ENCODE data around the gene ASIC3.

Gene ASIC3

GRCh38 chr7:151099486-151100211 is 51.3 kb downstream of the ASIC3 start:
- Histone ChIP-seq H3K4me1 (ENCODE audit: control insufficient read depth, insufficient read depth, low read length) (peaks cover 21% of the 10 kb centered on the region), H3K27ac (ENCODE audit: low read length) (no peak overlapping the region), H3K9ac (ENCODE audit: low read length in 2 of 2) (no peak overlapping the region)

DNA sequence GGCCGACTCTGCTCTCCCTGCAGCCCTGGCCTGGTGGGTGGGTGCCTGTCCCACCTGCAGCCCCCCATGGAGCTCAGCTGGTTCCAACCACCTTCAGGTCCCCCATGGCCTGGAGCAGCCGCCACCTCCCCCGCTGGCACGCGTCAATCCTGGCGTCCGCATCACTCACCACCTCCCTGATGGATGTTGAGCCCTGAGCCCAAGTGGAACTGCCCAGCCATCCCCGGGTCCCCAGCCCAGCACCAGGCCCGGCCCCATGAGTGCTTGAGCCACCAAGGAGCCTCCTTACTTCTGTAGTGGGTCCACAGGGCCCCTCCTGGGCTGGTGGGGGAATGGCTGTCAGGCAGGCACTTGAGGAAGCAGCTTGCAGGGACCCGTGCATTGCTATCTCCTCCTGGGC is 52.6 kb downstream of the ASIC3 start:
- Histone ChIP-seq H3K4me1 (ENCODE audit: control insufficient read depth, insufficient read depth, low read length) (peaks cover 16% of the 10 kb centered on the region), H3K4me3 (ENCODE audit: low read length in 2 of 2) (no peak overlapping the region), H3K36me3 (ENCODE audit: control insufficient read depth in 2 of 2, insufficient read depth in 2 of 2, low read length in 2 of 2) (no peaks in the 10 kb centered on the region), H3K27me3 (ENCODE audit: control insufficient read depth in 1 of 2, insufficient read depth in 2 of 2, low read length in 2 of 2) (no peaks in the 10 kb centered on the region), H3K27ac (ENCODE audit: low read length) (no peak overlapping the region), H3K9ac (ENCODE audit: low read length in 2 of 2) (no peak overlapping the region), H3K9me3 (ENCODE audit: control insufficient read depth in 2 of 2, low read length in 2 of 2) (no peaks in the 10 kb centered on the region)

More at GRCh38 chr7:151099486-151100211, 51.3 kb downstream of the ASIC3 start:
- Histone ChIP-seq H3K36me3 (ENCODE audit: control insufficient read depth in 2 of 2, insufficient read depth in 2 of 2, low read length in 2 of 2) (no peaks in the 10 kb centered on the region), H3K4me3 (ENCODE audit: low read length in 2 of 2) (no peak overlapping the region), H3K27me3 (ENCODE audit: control insufficient read depth in 1 of 2, insufficient read depth in 2 of 2, low read length in 2 of 2) (no peaks in the 10 kb centered on the region), H3K9me3 (ENCODE audit: control insufficient read depth in 2 of 2, low read length in 2 of 2) (no peaks in the 10 kb centered on the region)

- no peak overlapping the region for H3K9ac ChIP-seq (ENCODE audit: low read length in 2 of 2)
- H3K9me3 ChIP-seq (ENCODE audit: control insufficient read depth in 2 of 2, low read length in 2 of 2), result no peaks in the 10 kb centered on the region
- no peak overlapping the region for H3K27ac ChIP-seq (ENCODE audit: low read length)
- no peaks in the 10 kb centered on the region for H3K36me3 ChIP-seq (ENCODE audit: control insufficient read depth in 2 of 2, insufficient read depth in 2 of 2, low read length in 2 of 2)
- H3K27me3 ChIP-seq (ENCODE audit: control insufficient read depth in 1 of 2, insufficient read depth in 2 of 2, low read length in 2 of 2), result no peaks in the 10 kb centered on the region
- H3K4me1 ChIP-seq (ENCODE audit: control insufficient read depth, insufficient read depth, low read length), result peaks cover 13% of the 10 kb centered on the region
- no peak overlapping the region for H3K4me3 ChIP-seq (ENCODE audit: low read length in 2 of 2)
These were observed 53.5 kb downstream of the ASIC3 start for GRCh38 chr7:151101621-151102396.
